HL-60/S4 treated with phorbol 12-myristate 13-acetate at 8.2 ng/mL for 4 days and 3 days (cell line): Measurements from ENCODE around the gene CNTN2.

Source experiments
- in situ Hi-C: fragments of 300-500 bp; cut with MboI; formaldehyde crosslinking; loops from 2 replicates; pipeline ENCODE4 v1.15.0; 2022; ENCODE audit warnings: low sequenced_read_pairs

CNTN2 gene

DNA sequence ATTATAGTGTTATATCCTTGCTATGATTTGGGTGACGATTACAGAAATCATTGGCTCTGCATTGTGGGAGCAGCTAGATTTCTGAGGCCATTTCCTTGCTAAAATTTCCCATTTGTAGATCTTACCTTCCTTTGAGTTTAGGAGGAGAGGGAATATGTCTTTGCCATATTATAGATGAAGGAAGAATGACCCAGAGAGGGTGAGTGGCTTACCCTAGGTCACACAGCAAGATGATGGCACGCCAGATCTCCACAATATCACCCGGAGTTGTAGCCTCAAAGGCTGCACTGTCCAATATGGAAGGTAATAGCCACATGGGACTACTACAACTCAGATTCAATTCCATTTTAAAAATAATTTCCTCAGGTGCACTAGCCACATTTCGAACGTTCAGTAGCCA, 10.3 kb downstream of the CNTN2 start:
- in situ Hi-C loops = no loop called here

DNA sequence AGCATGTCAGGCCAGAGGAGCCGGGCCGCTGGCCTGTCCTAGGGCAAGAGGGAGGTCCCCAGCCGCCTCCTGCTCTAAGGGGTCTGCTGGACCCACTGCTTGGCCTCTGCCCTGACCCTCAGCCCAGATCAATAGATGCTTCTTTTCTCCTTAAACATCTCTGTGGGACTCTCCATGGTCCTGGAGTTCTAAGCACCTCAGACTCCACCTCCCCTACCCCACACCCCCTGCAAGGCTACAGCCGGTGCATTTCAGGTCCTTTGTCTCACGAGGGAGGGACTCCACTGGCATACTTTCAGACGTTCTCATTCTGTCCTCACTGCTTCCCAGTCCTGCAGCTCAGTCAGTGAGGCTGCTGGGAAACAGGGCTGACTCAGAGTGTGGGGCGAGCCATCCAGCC, 11.0 kb downstream of the CNTN2 start:
- in situ Hi-C loops = no loop called here

DNA sequence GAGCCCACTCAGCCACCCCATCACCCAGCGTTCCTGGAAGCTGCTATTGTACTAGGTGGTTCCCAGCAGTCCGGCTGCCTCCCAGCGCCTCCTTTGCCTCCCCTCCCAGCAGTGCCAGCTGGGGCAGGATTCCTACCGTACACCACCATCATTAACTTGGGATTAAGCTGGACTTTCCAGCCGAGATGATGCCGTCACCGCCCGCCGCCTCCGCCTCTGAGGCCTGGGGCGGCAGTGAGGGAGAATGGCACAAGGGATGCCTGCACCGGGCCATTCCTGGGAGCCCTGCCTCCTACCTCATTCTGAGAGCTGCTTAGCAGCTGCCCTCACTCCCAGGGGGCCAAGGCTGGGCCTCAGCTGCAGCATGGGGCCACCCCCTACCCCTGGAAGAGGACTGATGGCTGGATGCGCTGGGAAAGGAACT, 13.2 kb downstream of the CNTN2 start:
- in situ Hi-C loops = no loop called here

DNA sequence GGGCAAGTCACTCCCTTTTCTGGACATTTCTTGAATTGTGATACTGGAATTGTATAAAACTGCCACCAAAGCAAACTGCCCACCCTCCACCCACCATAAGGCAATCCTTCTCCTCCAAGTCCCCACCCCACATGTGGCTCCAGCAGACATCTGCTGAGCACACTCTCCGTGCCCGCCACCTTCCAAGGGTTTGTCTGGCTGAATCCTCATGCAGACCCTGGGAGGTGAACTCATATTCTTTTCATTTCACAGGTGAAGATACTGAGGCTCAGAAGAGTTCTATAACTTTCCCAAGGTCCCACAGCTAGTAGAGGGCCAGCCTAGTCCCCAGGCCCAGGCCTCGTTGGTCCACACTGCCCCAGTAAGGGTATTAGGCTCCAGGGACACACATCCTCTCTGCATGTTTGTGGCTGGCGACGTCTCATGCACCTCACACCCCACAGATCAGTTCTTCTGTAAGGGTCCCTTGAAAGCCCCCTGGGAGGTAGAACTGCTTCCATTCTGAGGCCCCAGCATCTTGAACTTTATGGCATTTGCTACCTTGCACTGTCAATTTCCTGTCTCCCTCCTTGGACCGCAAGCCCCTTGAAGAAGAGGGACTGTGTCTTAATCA, 14.1 kb downstream of the CNTN2 start:
- in situ Hi-C loops = no loop called here

DNA sequence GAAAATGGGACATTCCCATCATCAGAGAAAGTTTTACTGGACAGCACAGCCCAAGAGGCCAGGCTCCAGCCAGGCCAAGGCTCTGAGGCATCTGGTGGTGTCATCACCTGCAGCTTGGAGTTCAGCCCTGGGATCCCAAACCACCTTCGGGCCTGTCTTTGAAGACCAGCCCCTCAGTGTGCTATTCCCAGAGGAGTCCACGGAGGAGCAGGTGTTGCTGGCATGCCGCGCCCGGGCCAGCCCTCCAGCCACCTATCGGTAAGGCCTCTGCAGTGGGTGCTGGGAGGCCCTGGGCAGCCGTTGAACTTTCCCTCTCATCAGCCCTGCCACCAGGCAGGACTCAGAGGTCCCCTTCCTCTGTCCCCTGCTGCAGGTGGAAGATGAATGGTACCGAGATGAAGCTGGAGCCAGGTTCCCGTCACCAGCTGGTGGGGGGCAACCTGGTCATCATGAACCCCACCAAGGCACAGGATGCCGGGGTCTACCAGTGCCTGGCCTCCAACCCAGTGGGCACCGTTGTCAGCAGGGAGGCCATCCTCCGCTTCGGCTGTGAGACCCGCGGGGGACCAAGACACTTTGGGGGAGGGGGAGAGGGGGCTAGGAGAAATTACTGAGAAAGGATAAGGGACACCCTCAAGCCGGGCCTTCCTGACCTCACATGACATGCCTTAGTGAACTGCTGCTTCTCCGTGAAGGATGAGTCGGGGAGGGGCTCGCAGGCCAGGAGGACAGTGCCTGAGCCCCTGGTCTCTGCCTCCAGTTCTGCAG, 15.0 kb downstream of the CNTN2 start:
- in situ Hi-C loops = no loop called here

DNA sequence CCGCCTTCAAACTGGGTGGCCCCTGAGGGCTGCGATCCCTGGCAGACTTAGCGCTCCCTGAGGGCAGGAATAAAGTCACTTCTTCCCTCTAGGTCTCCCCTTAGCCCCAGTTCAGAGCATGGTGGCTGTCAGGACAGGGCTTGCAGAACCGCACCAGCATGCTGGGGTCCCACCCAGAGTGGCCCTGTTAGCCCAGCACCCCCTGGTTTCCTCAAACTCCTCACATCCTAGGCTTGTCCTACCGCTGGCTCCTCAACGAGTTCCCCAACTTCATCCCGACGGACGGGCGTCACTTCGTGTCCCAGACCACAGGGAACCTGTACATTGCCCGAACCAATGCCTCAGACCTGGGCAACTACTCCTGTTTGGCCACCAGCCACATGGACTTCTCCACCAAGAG, 15.8 kb downstream of the CNTN2 start:
- in situ Hi-C loops = no loop called here

DNA sequence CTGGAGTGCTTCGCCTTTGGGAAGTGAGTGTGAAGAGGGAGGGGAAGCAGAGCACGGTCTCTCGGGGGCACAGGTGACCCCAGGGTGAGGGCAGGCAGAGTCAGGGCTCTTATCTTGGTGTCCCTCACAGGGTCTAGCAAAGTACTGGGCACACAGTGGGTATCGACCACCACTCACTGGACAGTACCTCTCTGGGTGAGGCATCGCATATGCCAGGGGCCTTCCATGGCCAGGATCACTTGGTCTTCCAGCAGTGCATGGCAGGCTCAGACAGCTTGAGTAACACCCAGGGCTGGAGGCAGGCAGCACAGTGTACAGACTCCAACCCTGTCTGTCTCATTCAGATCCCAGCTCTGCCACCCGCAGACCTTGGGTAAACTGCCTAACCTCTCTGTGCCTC, 16.6 kb downstream of the CNTN2 start:
- in situ Hi-C loops = no loop called here

DNA sequence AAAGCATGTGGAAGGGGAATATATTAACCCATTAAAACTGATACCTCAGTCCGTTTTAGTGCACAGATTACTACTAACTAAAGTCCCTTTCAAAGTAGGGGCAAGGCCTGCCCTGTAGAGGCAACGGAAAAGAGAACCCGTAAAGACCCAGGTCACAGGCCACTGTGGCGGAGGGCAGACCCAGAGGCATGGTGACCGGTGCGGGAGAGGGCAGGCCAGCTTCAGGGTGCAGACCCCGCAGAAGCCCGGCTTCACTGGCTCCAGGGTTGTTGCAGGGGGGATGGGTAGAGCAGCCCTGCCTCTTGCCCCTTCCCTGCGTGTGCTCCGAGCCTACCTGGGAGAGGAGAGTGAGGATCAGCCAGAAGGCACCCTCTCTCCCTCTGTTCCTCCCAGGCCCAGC, 17.7 kb downstream of the CNTN2 start:
- in situ Hi-C loops = no loop called here

DNA sequence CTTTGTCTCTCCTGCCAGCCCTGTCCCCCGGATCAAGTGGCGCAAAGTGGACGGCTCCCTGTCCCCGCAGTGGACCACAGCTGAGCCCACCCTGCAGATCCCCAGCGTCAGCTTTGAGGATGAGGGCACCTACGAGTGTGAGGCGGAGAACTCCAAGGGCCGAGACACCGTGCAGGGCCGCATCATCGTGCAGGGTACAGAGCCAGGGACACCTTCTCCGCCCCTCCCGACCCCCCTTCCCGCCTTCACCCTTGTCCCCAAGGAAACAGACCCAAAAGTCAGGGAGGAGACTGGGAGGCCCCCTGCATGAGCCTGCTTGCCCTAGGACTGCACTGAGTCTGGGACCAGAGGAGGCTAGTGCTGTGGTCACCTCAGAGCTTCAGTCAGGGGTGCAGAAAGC, 18.2 kb downstream of the CNTN2 start:
- in situ Hi-C loops = no loop called here

DNA sequence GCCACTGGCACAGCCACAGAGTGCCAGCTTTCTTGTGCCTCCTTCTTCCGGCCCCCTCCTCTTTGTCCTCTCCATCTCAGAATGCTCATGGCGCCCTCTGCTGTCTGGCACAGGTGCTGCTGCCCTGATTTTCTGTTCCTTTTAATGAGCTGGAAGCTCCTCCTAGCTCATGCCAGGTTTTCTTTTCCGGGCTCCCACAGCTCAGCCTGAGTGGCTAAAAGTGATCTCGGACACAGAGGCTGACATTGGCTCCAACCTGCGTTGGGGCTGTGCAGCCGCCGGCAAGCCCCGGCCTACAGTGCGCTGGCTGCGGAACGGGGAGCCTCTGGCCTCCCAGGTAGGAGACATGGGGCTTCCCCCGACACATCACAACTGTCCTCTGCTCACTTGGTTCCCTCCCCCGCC, 18.7 kb downstream of the CNTN2 start:
- in situ Hi-C loops = no loop called here

DNA sequence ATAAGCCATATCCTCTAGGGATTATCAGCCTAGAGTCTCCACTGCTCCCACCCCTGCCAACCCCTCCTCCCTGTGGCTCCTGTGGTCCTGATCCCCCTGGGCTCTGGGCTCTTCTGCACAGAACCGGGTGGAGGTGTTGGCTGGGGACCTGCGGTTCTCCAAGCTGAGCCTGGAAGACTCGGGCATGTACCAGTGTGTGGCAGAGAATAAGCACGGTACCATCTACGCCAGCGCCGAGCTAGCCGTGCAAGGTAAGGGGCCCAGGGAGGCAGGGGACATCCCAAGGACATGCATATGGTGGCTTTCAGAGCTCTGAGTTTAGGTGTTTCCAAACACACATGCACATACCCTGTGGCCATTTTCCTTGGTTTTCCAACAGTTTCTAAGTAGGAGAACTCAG, 19.3 kb downstream of the CNTN2 start:
- in situ Hi-C loops = no loop called here

DNA sequence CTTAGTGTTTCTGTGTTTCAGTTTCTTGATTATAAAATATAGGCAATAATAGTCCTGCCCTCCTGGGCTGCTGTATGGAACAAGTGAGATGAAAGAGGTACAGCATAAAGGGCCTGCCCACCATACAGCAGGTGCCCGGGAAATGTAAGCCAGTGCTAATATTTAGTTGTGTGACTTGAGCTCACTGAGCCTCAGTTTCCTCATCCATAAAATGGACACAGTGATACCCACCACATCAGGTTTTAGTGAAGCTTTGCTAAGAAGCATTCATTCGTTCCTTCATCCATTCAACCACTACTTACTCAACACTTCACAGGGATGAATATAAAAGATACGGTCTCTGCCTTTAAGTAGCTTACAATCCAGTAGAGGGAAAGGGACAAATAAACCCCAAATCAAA, 19.9 kb downstream of the CNTN2 start:
- in situ Hi-C loops = no loop called here

DNA sequence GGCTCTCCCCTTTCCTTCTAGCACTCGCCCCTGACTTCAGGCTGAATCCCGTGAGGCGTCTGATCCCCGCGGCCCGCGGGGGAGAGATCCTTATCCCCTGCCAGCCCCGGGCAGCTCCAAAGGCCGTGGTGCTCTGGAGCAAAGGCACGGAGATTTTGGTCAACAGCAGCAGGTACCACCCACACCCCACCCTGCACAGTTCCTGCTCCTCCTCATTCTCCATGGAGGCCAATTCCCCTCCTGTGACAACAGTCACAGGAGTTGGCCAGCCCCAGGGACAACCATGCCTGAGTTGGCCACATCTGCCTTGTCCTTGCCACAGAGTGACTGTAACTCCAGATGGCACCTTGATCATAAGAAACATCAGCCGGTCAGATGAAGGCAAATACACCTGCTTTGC, 21.3 kb downstream of the CNTN2 start:
- in situ Hi-C loops = no loop called here

DNA sequence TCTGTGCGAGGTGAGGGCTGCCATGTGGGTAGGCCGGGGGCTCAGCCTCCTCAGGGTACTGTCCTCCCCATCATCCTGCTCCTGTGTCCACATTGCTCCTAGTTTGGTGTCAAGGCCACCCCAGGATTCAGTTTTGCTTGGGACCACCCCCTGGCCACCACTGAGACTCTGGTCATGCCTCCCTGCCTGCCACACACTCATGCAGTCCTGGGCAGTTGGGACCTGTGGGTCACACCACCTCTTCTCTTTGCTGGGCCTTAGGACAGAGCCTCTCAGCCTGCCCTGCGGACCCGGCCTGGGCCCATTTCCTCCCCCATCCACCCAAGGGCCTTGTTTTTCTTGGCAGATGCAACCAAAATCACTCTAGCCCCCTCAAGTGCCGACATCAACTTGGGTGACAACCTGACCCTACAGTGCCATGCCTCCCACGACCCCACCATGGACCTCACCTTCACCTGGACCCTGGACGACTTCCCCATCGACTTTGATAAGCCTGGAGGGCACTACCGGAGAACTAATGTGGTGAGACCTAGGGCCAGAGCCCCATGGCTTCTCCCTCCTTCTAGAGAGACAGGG, 21.8 kb downstream of the CNTN2 start:
- in situ Hi-C loops = no loop called here

DNA sequence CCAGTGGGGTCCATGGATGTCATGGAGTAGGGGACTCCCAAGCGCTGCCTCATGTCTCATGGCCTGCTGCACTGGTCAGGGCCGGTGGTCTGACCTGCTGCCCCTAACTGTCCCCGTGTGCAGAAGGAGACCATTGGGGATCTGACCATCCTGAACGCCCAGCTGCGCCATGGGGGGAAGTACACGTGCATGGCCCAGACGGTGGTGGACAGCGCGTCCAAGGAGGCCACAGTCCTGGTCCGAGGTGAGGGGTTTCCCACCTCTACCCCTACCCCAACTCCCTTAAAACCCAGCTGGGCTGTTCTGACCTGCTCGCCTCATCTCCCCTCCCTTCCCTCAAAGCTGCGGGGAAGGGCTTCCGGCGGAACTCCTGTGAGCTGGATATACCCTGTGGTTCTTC, 22.7 kb downstream of the CNTN2 start:
- in situ Hi-C loops = no loop called here

DNA sequence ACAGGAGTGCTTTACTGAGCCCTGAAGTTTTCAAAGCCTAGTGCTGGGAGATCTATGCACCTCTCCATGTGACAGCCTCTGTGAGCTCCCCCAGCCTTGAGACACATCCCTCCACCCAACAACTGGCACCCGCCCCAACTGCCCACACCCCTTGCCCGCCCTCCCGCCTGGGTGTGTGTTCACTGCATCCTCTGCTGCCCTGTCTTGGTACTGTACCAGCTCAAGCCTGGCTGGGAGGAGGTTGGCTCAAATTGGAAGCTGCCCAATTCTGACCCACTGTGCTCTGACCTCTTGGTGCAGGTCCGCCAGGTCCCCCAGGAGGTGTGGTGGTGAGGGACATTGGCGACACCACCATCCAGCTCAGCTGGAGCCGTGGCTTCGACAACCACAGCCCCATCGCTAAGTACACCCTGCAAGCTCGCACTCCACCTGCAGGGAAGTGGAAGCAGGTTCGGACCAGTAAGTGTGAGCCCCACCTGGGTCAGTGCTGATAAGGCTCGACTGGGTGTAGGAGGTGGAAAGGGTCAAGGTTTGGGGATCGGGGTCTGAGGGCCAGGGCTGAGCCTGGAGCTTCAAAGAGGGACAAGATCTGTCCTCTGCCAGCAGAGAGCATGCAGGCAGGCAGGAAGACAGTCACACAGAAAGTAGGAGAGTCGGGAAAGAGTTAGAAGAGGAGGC, 23.3 kb downstream of the CNTN2 start:
- in situ Hi-C loops = no loop called here

DNA sequence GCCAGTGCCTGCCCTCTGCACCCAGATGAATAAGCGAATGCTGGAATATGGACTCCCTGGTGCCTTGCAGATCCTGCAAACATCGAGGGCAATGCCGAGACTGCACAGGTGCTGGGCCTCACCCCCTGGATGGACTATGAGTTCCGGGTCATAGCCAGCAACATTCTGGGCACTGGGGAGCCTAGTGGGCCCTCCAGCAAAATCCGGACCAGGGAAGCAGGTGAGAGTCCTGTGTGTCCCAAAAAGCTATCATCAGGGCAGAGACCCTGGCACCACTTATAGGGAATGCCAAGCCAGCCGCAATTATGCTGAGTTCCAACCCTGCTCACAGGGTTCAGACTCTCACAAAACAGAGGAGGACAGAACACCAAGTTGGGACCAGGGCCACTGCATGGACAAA, 24.0 kb downstream of the CNTN2 start:
- in situ Hi-C loops = no loop called here

DNA sequence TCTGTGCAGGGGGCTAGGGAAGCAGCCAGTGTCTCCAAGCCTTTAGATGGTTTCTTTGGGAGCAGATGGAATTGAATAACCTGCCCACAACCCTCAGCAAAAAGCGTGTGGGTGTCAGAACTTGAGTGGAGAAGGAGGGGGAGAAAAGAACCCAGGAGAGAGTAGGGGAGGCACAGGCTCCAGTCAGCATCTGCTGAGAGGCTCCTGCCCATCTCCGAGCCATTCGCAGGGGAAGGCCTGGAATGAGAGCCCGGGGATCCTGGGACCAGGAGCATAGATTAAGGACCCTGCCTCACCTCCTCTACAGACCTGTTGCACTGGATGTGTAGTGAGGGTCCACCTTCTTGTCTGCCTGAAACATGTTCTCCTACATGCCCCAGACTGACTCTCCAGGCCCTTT, 25.0 kb downstream of the CNTN2 start:
- in situ Hi-C loops = no loop called here

DNA sequence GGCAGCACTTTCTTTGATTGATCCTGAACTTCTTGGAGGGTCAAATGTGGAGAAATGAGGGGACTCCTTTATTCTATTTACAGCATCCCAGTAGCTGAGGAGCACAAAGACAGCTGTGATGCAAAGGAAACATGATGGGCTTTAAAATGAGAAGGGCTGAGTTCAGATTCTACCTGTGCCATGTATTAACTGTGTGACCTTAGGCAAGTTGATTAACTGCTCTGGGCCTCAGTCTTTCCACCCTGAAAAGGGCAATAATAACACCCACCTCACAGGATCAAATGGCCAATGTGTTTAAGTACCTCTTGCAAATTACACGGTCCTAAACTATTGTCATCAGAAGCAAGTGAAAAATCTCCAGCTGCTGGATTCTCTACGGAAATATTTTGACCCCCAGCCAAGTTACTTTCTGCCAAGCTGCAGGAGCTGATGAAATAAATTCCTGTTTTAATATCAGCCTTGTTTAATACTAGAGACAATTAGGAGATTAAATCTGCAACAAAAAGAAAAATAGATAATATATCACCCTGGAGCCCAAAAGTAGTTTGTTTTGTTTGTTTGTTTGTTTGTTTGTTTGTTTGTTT, 25.5 kb downstream of the CNTN2 start:
- in situ Hi-C loops = no loop called here

DNA sequence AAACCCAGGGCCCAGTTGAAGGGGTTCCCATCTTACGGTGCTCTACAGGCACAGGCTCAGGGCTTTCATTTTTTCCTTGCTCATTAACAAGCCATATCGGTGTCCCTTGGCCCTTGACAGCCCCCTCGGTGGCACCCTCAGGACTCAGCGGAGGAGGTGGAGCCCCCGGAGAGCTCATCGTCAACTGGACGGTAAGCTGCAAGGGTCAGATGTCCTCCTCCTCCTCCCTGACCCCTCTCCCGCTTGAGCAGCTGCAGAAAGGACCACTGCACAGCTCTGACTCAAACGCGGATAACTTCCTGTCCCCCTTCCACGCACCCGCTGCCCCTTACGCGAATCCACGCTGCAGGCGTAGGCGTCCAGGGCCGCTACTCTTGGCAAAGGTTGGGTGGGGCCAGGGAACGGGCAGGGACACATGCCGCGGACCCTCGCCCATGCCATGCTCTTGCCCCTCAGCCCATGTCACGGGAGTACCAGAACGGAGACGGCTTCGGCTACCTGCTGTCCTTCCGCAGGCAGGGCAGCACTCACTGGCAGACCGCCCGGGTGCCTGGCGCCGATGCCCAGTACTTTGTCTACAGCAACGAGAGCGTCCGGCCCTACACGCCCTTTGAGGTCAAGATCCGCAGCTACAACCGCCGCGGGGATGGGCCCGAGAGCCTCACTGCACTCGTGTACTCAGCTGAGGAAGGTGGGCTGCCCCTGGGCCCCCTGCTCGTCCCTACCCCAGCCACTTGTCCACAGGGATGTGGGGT, 26.5 kb downstream of the CNTN2 start:
- in situ Hi-C loops = no loop called here

DNA sequence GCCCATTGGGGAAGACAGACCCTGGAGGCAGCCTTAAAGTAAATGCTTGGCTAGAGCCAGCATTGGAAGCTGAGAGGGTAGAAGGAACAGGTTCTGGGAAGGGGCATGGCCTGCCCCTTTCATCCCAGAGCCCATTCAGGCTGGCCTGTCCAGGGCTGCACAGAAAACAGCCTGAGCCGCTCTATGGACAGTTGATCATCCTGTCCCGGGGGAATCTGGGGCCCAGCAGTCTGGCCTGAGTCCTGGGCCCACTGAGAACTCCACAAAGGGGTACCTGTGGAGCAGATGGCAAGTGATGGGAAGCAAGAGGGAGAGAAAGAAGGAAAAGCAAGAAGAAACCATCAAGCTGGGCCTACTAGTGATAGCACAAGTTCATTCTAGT, 28.0 kb downstream of the CNTN2 start:
- in situ Hi-C loops = no loop called here
